ENCODE data around the gene RNF144B.

- TF ChIP-seq ZNF138 (CRISPR knock-in tag; conservative IDR thresholded peaks at IDR 0.05) (no peak), CTCF (IDR thresholded peaks at IDR 0.05) (no peak), ZMAT4 (CRISPR knock-in tag; IDR thresholded peaks at IDR 0.05) (no peak), E2F4 (CRISPR knock-in tag; IDR thresholded peaks at IDR 0.05; ENCODE audit: borderline replicate concordance, low read depth) (no peak), ATF3 (CRISPR knock-in tag; conservative IDR thresholded peaks at IDR 0.05) (no peak), ATF1 (CRISPR knock-in tag; IDR thresholded peaks at IDR 0.05) (no peak), E2F1 (CRISPR knock-in tag; IDR thresholded peaks at IDR 0.05) (no peak), MAX (CRISPR knock-in tag; IDR thresholded peaks at IDR 0.05) (no peak), NR2C2 (CRISPR knock-in tag; IDR thresholded peaks at IDR 0.05) (no peak), SP1 (CRISPR knock-in tag; conservative IDR thresholded peaks at IDR 0.05) (no peak), ELF4 (CRISPR knock-in tag; IDR thresholded peaks at IDR 0.05; ENCODE audit: low read depth) (no peak), SMAD3 (CRISPR knock-in tag; IDR thresholded peaks at IDR 0.05; ENCODE audit: borderline replicate concordance) (no peak), USF1 (CRISPR knock-in tag; IDR thresholded peaks at IDR 0.05) (no peak)
Observed at GRCh38 chr6:18511211-18511610, 124.1 kb downstream of the RNF144B start.

All from WTC11 (cell line).